RWPE2 (cell line): ENCODE measurements around the gene SCP2D1.

Experiments
- ATAC-seq: fragments of 200-7000 bp; cut with Tn5 transposase; 3 replicates; pipeline ENCODE4 v1.9.1; 2021; ENCODE audit warnings: low read depth
- DNase-seq: peaks from one replicate; pipeline ENCODE4 v3.0.0-alpha.2; 2020; ENCODE audit warnings: low spot score
- H3K27ac ChIP-seq: fragments of 450-650 bp; 2 replicates; pipeline ENCODE4 v1.5.1; 2017; ENCODE audit warnings: mild to moderate bottlenecking; ENCODE audit not compliant: poor library complexity, severe bottlenecking
- H3K27me3 ChIP-seq: fragments of 250-450 bp; sonication (Bioruptor Pico); 2 replicates; pipeline ENCODE4 v1.5.1; 2021; ENCODE audit warnings: mild to moderate bottlenecking, moderate library complexity; ENCODE audit not compliant: insufficient read depth, poor library complexity, severe bottlenecking
- H3K36me3 ChIP-seq: fragments of 250-450 bp; sonication (Bioruptor Pico); 2 replicates; pipeline ENCODE4 v1.5.1; 2020; ENCODE audit warnings: low read depth, mild to moderate bottlenecking, moderate library complexity
- H3K4me1 ChIP-seq: fragments of 250-450 bp; sonication (Bioruptor Pico); 2 replicates; pipeline ENCODE4 v1.5.1; 2021; ENCODE audit warnings: mild to moderate bottlenecking, moderate library complexity; ENCODE audit not compliant: insufficient read depth, poor library complexity, severe bottlenecking
- H3K4me3 ChIP-seq: fragments of 250-450 bp; sonication (Bioruptor Pico); 2 replicates; pipeline ENCODE4 v1.5.1; 2021; ENCODE audit warnings: mild to moderate bottlenecking, moderate library complexity; ENCODE audit not compliant: severe bottlenecking
- H3K9me3 ChIP-seq: fragments of 250-450 bp; sonication (Bioruptor Pico); 2 replicates; pipeline ENCODE4 v1.5.1; 2021; ENCODE audit warnings: mild to moderate bottlenecking, moderate library complexity; ENCODE audit not compliant: severe bottlenecking
- CTCF ChIP-seq: fragments of 450-650 bp; IDR thresholded peaks from one replicate; pipeline ENCODE4 v1.5.1; 2017; ENCODE audit warnings: mild to moderate bottlenecking, moderate library complexity; ENCODE audit not compliant: poor library complexity, severe bottlenecking

Gene SCP2D1

GRCh38 chr20:18840248-18840645 lies 26.7 kb downstream of the SCP2D1 start:
- DNase-seq (no peak), ATAC-seq (no peak)
- no peak for TF ChIP-seq CTCF
- no peak overlapping the region for H3K27ac ChIP-seq
- H3K36me3 ChIP-seq: no peaks in the 10 kb centered on the region
- H3K27me3 ChIP-seq: no peaks in the 10 kb centered on the region
- no peak overlapping the region for H3K4me3 ChIP-seq
- no peaks in the 10 kb centered on the region for H3K9me3 ChIP-seq
- H3K4me1 ChIP-seq: no peaks in the 10 kb centered on the region

GRCh38 chr20:18845017-18845416 lies 31.4 kb downstream of the SCP2D1 start:
- no peak overlapping the region for H3K4me3 ChIP-seq
- DNase-seq: no peak
- ATAC-seq: no peak
- no peaks in the 10 kb centered on the region for H3K4me1 ChIP-seq
- H3K36me3 ChIP-seq: no peaks in the 10 kb centered on the region
- no peak for TF ChIP-seq CTCF
- H3K27ac ChIP-seq: no peak overlapping the region
- no peaks in the 10 kb centered on the region for H3K27me3 ChIP-seq
- no peaks in the 10 kb centered on the region for H3K9me3 ChIP-seq

GRCh38 chr20:18847226-18847755 lies 33.7 kb downstream of the SCP2D1 start:
- Histone ChIP-seq H3K4me1 (peaks cover under 1% of the 10 kb centered on the region), H3K9me3 (no peaks in the 10 kb centered on the region), H3K27ac (no peak overlapping the region), H3K4me3 (no peak overlapping the region), H3K36me3 (no peaks in the 10 kb centered on the region), H3K27me3 (no peaks in the 10 kb centered on the region)
- DNase-seq: no peak
- no peak for ATAC-seq
- TF ChIP-seq CTCF: no peak

- Histone ChIP-seq H3K9me3 (no peaks in the 10 kb centered on the region), H3K27me3 (no peaks in the 10 kb centered on the region), H3K36me3 (no peaks in the 10 kb centered on the region), H3K4me1 (peaks cover 4% of the 10 kb centered on the region), H3K27ac (no peak overlapping the region), H3K4me3 (no peak overlapping the region)
- no peak for ATAC-seq
- no peak for DNase-seq
- no peak for TF ChIP-seq CTCF
Measured at GRCh38 chr20:18849131-18849530, 35.5 kb downstream of the SCP2D1 start.

- DNase-seq: no peak
Measured at GRCh38 chr20:18851629-18852028, 38.0 kb downstream of the SCP2D1 start.

More at GRCh38 chr20:18851629-18852028, 38.0 kb downstream of the SCP2D1 start:
- H3K27ac ChIP-seq: no peak overlapping the region
- no peaks in the 10 kb centered on the region for H3K36me3 ChIP-seq
- H3K9me3 ChIP-seq: no peaks in the 10 kb centered on the region
- peak; percentile 38; the same call in 1 of the 3 replicates for ATAC-seq
- H3K27me3 ChIP-seq: no peaks in the 10 kb centered on the region
- no peak overlapping the region for H3K4me3 ChIP-seq
- no peak for TF ChIP-seq CTCF
- H3K4me1 ChIP-seq: peaks cover 4% of the 10 kb centered on the region
